Progenitor cell of endocrine pancreas (in vitro differentiated cells): ENCODE results near the gene VSNL1. TPM values are rescaled to one million over a fixed set of nuclear protein-coding genes. Genes with fewer than 3 reads are reported as not detected.

Experiments
- DNase-seq: peaks from one replicate; pipeline ENCODE4 v3.0.0; 2021; ENCODE audit warnings: low spot score; ENCODE audit not compliant: unreplicated experiment
- H3K27ac Mint-ChIP-seq: 2 replicates; pipeline ENCODE4 v1.8.0; 2021; ENCODE audit warnings: mild to moderate bottlenecking, moderate library complexity, mixed read lengths
- H3K27me3 Mint-ChIP-seq: 2 replicates; pipeline ENCODE4 v1.8.0; 2021; ENCODE audit warnings: mixed read lengths
- H3K36me3 Mint-ChIP-seq: 2 replicates; pipeline ENCODE4 v1.8.0; 2022; ENCODE audit warnings: mixed read lengths; ENCODE audit not compliant: insufficient read depth
- H3K4me1 Mint-ChIP-seq: 2 replicates; pipeline ENCODE4 v1.8.0; 2021; ENCODE audit warnings: low read depth, mixed read lengths
- H3K4me3 Mint-ChIP-seq: 2 replicates; pipeline ENCODE4 v1.8.0; 2021; ENCODE audit warnings: low read depth, mild to moderate bottlenecking, moderate library complexity, mixed read lengths
- H3K9me3 Mint-ChIP-seq: 2 replicates; pipeline ENCODE4 v1.8.0; 2021; ENCODE audit warnings: low read depth, mixed read lengths
- long read RNA-seq: library from polyadenylated mRNA; unstranded; transcript quantifications from one replicate; pipeline ENCODE4 v2.0.0, GENCODE V29; 2020
- total RNA-seq: library from RNA; stranded (reverse); gene quantifications from 2 replicates; pipeline ENCODE4 v1.2.1, GENCODE V29; 2021
- TF ChIP-seq, protein P1 (sequence below): fragments of 200-600 bp; sonication (generic); IDR thresholded peaks from one replicate; pipeline ENCODE4 v1.5.0; 2021; ENCODE audit warnings: antibody characterized with exemption, mild to moderate bottlenecking; ENCODE audit not compliant: unreplicated experiment

Gene VSNL1
- total RNA-seq = 1.1 TPM in 2 replicates
- long read RNA-seq, partial matches to known transcripts = 0 of 4 reads
- long read RNA-seq, other reads (novel, unspliced or antisense) = 3 of 4 reads

DNA sequence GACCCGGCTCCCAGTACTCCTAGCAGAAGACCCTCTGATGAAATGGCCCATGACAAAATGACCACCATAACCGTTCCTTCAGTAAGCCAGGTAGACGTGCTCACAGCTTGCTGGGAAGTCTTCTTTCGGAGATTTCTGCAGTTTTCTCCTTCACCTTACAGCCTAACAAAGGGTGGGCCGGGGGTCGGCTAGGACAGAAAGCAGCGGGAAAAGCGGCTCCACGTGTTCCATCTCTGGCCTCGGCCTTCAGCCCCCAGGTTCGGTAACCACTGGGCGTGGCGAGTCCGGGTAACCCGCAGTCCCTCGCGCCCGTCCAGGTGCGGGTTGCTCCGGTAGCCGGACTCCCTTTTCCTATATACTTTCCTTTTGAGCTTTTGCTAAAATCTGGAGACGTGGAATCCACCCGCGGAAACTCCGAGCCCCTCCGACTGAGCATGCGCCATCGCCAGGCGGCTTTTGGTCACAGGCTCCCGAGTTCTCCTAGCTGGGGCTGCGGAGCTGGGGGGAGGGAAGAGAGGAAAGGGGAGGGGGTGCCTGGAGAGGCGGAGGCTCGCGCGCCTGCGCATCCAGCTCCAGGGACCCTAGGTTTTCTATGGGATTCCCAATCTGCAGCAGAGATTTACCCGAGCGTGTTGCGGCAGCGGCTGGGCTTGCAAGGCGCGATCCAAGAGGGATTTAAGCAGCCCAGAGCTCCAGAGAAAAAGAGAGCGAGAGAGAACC lies at the start of gene VSNL1:
Gene VSNL1 (plus strand): TSS at position 604 of the 720 bp plus-strand sequence. CDS start 51,379 bp downstream, outside the sequence.
- H3K4me1 Mint-ChIP-seq = peaks cover 19% of the 10 kb centered on the region
- peak; percentile 93 for DNase-seq
- H3K4me3 Mint-ChIP-seq = peak within 1 kb of the TSS; percentile 78
- no peaks in the 10 kb centered on the region for H3K9me3 Mint-ChIP-seq
- peaks cover 62% of the 10 kb centered on the region for H3K27me3 Mint-ChIP-seq
- TF ChIP-seq, protein P1, sequence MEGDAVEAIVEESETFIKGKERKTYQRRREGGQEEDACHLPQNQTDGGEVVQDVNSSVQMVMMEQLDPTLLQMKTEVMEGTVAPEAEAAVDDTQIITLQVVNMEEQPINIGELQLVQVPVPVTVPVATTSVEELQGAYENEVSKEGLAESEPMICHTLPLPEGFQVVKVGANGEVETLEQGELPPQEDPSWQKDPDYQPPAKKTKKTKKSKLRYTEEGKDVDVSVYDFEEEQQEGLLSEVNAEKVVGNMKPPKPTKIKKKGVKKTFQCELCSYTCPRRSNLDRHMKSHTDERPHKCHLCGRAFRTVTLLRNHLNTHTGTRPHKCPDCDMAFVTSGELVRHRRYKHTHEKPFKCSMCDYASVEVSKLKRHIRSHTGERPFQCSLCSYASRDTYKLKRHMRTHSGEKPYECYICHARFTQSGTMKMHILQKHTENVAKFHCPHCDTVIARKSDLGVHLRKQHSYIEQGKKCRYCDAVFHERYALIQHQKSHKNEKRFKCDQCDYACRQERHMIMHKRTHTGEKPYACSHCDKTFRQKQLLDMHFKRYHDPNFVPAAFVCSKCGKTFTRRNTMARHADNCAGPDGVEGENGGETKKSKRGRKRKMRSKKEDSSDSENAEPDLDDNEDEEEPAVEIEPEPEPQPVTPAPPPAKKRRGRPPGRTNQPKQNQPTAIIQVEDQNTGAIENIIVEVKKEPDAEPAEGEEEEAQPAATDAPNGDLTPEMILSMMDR = no peak
- peak within 1 kb of the TSS; percentile 85 for H3K27ac Mint-ChIP-seq
- H3K36me3 Mint-ChIP-seq = no peaks in the 10 kb centered on the region

DNA sequence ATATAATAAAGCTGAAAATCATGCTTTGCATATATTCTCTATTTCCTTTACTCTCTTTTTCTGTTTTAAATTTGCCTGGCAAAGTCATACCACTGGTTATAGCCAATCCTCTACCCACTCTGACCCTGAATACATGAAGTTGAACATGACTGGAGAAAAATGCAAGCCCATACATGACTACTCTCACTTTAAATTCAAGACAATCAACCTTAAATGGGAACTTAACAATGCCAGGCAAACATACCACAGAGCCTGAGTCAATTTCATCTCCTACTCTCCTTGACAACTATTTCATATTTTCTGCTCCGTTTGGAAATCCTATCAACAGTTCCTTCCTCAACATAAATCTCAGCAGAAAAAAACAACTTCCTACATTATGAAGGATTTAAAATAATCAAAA lies 44.9 kb upstream of the VSNL1 start:
- Mint-ChIP-seq H3K9me3 (no peaks in the 10 kb centered on the region), H3K4me1 (no peaks in the 10 kb centered on the region), H3K36me3 (no peaks in the 10 kb centered on the region), H3K27ac (no peak overlapping the region), H3K27me3 (no peaks in the 10 kb centered on the region), H3K4me3 (no peak overlapping the region)
- no peak for DNase-seq
- TF ChIP-seq, protein P1 = no peak

DNA sequence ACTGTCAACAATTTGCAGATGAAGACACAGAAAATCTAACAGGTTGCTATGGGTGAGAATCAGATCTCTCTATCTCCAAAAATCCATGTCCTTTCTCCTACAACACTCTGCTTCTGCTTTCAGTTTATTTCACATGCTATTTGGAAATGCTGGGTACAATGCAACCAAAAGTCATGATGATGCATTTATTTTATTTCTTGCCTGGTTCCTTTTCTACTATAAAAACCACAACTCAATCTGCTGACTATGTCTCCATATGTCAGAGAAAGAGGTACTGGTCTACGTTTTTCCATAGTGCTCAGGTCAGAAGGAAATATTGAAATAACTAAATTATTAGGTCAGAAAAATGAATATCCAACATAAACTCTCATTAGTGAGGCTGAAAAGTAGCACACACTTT lies 42.8 kb upstream of the VSNL1 start:
- DNase-seq = no peak
- Mint-ChIP-seq H3K27ac (no peak overlapping the region), H3K27me3 (peaks cover 6% of the 10 kb centered on the region), H3K4me1 (no peaks in the 10 kb centered on the region), H3K4me3 (no peak overlapping the region), H3K36me3 (no peaks in the 10 kb centered on the region), H3K9me3 (no peaks in the 10 kb centered on the region)
- TF ChIP-seq, protein P1 = no peak

DNA sequence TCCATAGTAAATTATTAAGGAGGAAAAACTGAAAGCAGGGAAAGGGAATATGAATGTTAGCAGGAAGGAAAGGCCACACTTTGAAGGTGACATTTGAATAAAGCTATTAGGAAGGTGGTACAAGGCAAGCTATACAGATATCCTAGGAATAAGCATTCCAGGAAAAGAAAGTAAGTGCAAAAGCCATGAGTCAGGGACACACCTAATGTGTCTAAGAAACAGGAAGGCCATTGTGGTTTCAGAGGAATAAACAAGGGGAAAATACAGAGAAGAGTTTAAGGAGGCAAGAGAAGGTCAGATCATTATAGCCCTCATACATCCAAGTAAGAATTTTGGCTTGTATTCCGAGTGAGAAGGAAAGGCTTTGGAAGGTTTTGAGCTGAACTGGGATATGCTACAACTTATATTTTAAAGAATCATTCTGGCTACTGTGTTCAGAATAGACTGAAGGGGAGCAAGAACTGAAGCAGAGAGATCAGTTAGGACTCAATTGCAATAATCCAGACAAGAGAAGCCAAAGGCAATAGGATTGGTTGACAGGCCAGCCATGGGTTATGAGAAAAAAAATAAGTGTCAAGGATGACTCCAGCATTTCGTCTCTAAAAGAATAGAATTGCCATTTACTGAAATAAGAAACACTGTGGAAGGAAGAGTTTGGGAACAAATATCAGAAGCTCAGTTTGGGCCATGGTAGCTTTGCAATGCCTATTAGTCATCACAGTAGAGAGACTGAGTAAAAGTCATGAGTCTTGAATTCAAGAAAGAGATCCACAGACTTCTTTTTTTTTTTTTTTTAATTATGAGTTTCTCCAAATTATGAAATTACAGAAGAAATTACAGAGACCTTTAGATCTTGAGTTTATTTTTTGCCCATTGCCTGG lies 33.5 kb upstream of the VSNL1 start:
- Mint-ChIP-seq H3K27me3 (peaks cover 4% of the 10 kb centered on the region), H3K27ac (no peak overlapping the region), H3K9me3 (no peaks in the 10 kb centered on the region), H3K36me3 (no peaks in the 10 kb centered on the region), H3K4me3 (no peak overlapping the region), H3K4me1 (no peaks in the 10 kb centered on the region)
- no peak for DNase-seq
- TF ChIP-seq, protein P1 = no peak

DNA sequence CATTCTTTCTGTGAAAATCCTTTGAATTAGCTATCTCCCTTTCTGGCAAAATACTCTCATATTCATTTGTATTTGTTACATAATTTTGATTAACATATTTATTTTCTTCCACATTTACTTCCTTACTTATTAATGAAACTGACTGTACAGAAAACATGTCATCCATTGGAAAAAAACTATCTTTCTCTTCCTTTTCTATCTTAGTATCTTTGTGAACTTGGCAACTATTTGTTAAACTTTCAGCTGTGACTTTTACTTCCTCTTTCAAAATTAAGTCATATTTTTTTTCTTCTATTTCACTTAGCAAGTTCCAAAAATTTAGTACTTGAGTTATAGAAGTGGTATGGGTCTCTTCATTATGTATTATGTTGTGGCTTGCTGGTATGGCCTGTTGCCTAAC lies 24.8 kb upstream of the VSNL1 start:
- TF ChIP-seq, protein P1 = no peak
- H3K4me1 Mint-ChIP-seq = peaks cover 2% of the 10 kb centered on the region
- H3K27ac Mint-ChIP-seq = no peak overlapping the region
- no peaks in the 10 kb centered on the region for H3K36me3 Mint-ChIP-seq
- DNase-seq = no peak
- H3K4me3 Mint-ChIP-seq = no peak overlapping the region
- peaks cover 19% of the 10 kb centered on the region for H3K27me3 Mint-ChIP-seq
- H3K9me3 Mint-ChIP-seq = no peaks in the 10 kb centered on the region
